Memory B cell (primary cell): Measurements from ENCODE around the gene CHAC1.

ENCODE experiments used
- ATAC-seq: fragments of 150-1000 bp; cut with Tn5 transposase; 2 replicates; pipeline ENCODE4 v1.10.0; 2021; ENCODE audit warnings: low read depth, mild to moderate bottlenecking, moderate library complexity
- DNase-seq, 2 donors: peaks; one replicate each; pipeline ENCODE4 v3.0.0; 2022; ENCODE audit warnings: low spot score in 2 of 2
- H3K27ac Mint-ChIP-seq: one replicate; pipeline ENCODE4 v1.8.0; 2022; ENCODE audit warnings: mild to moderate bottlenecking, moderate library complexity, mixed read lengths
- H3K27me3 Mint-ChIP-seq: one replicate; pipeline ENCODE4 v1.8.0; 2022; ENCODE audit warnings: mixed read lengths
- H3K36me3 Mint-ChIP-seq: one replicate; pipeline ENCODE4 v1.8.0; 2022; ENCODE audit warnings: mild to moderate bottlenecking, mixed read lengths
- H3K4me1 Mint-ChIP-seq: one replicate; pipeline ENCODE4 v1.8.0; 2022; ENCODE audit warnings: mixed read lengths
- H3K4me3 Mint-ChIP-seq: one replicate; pipeline ENCODE4 v1.8.0; 2022; ENCODE audit warnings: mild to moderate bottlenecking, moderate library complexity, mixed read lengths
- H3K9me3 Mint-ChIP-seq: one replicate; pipeline ENCODE4 v1.8.0; 2022; ENCODE audit warnings: mixed read lengths

CHAC1 gene

GRCh38 chr15:40928821-40929659, 24.2 kb upstream of the CHAC1 start, which contains the start of gene DLL4:
DLL4 (plus strand) TSS chr15:40929340; CDS start chr15:40929669, 329 bp downstream.
- H3K36me3 Mint-ChIP-seq: no peaks in the 10 kb centered on the region
- H3K9me3 Mint-ChIP-seq: no peaks in the 10 kb centered on the region
- peak within 1 kb of the TSS; percentile 82 for H3K4me3 Mint-ChIP-seq
- peak; percentile 44 for ATAC-seq
- H3K4me1 Mint-ChIP-seq: peaks cover 36% of the 10 kb centered on the region
- H3K27me3 Mint-ChIP-seq: peaks cover 38% of the 10 kb centered on the region
- peak within 1 kb of the TSS; percentile 59 for H3K27ac Mint-ChIP-seq
- peak in 1 of 2 donors; percentile 54 for DNase-seq

- no peaks in the 10 kb centered on the region for H3K9me3 Mint-ChIP-seq
- H3K27ac Mint-ChIP-seq: peak overlapping the region; percentile 17
- no peaks in the 10 kb centered on the region for H3K36me3 Mint-ChIP-seq
- peaks cover 36% of the 10 kb centered on the region for H3K4me1 Mint-ChIP-seq
- peaks cover 38% of the 10 kb centered on the region for H3K27me3 Mint-ChIP-seq
- H3K4me3 Mint-ChIP-seq: peak overlapping the region; percentile 82
- DNase-seq: no peak
- ATAC-seq: no peak
These were observed 23.4 kb upstream of the CHAC1 start for GRCh38 chr15:40929660-40930429.

GRCh38 chr15:40930430-40931299, 22.6 kb upstream of the CHAC1 start:
- H3K9me3 Mint-ChIP-seq: no peaks in the 10 kb centered on the region
- H3K4me1 Mint-ChIP-seq: peaks cover 36% of the 10 kb centered on the region
- DNase-seq: peak; percentile 44 to 46
- H3K4me3 Mint-ChIP-seq: peak overlapping the region; percentile 82
- peak overlapping the region; percentile 17 for H3K27ac Mint-ChIP-seq
- H3K36me3 Mint-ChIP-seq: no peaks in the 10 kb centered on the region
- peak; percentile 32 for ATAC-seq
- H3K27me3 Mint-ChIP-seq: peaks cover 35% of the 10 kb centered on the region

GRCh38 chr15:40931300-40932142, 21.8 kb upstream of the CHAC1 start:
- H3K36me3 Mint-ChIP-seq: no peaks in the 10 kb centered on the region
- ATAC-seq (no peak), DNase-seq (no peak)
- H3K9me3 Mint-ChIP-seq: no peaks in the 10 kb centered on the region
- H3K27ac Mint-ChIP-seq: no peak overlapping the region
- peaks cover 32% of the 10 kb centered on the region for H3K4me1 Mint-ChIP-seq
- peak overlapping the region; percentile 67 for H3K4me3 Mint-ChIP-seq
- H3K27me3 Mint-ChIP-seq: peaks cover 31% of the 10 kb centered on the region

GRCh38 chr15:40932156-40932555, 21.1 kb upstream of the CHAC1 start:
- ATAC-seq (no peak), DNase-seq (no peak)
- Mint-ChIP-seq H3K9me3 (no peaks in the 10 kb centered on the region), H3K36me3 (no peaks in the 10 kb centered on the region), H3K4me3 (no peak overlapping the region), H3K4me1 (peaks cover 26% of the 10 kb centered on the region), H3K27me3 (peaks cover 27% of the 10 kb centered on the region), H3K27ac (no peak overlapping the region)

GRCh38 chr15:40932649-40933516, 20.4 kb upstream of the CHAC1 start:
- H3K4me3 Mint-ChIP-seq: no peak overlapping the region
- peaks cover 25% of the 10 kb centered on the region for H3K27me3 Mint-ChIP-seq
- peaks cover 25% of the 10 kb centered on the region for H3K4me1 Mint-ChIP-seq
- no peaks in the 10 kb centered on the region for H3K9me3 Mint-ChIP-seq
- H3K27ac Mint-ChIP-seq: no peak overlapping the region
- no peak for DNase-seq
- no peak for ATAC-seq
- H3K36me3 Mint-ChIP-seq: no peaks in the 10 kb centered on the region

GRCh38 chr15:40933517-40933902, 19.8 kb upstream of the CHAC1 start:
- Mint-ChIP-seq H3K4me1 (peaks cover 25% of the 10 kb centered on the region), H3K4me3 (no peak overlapping the region), H3K9me3 (no peaks in the 10 kb centered on the region), H3K27me3 (peaks cover 25% of the 10 kb centered on the region), H3K27ac (no peak overlapping the region), H3K36me3 (no peaks in the 10 kb centered on the region)
- no peak for ATAC-seq
- DNase-seq: no peak

GRCh38 chr15:40934457-40934856, 18.8 kb upstream of the CHAC1 start:
- Mint-ChIP-seq H3K27me3 (peaks cover 21% of the 10 kb centered on the region), H3K4me3 (no peak overlapping the region), H3K36me3 (no peaks in the 10 kb centered on the region), H3K4me1 (peaks cover 18% of the 10 kb centered on the region), H3K27ac (no peak overlapping the region), H3K9me3 (no peaks in the 10 kb centered on the region)
- ATAC-seq (no peak), DNase-seq (no peak)

GRCh38 chr15:40936234-40936708, 17.0 kb upstream of the CHAC1 start:
- Mint-ChIP-seq H3K9me3 (no peaks in the 10 kb centered on the region), H3K4me3 (no peak overlapping the region), H3K27ac (no peak overlapping the region), H3K4me1 (peaks cover 12% of the 10 kb centered on the region), H3K36me3 (no peaks in the 10 kb centered on the region), H3K27me3 (peaks cover 12% of the 10 kb centered on the region)
- ATAC-seq (no peak), DNase-seq (no peak)

GRCh38 chr15:40936709-40937666, 16.3 kb upstream of the CHAC1 start:
- peaks cover 7% of the 10 kb centered on the region for H3K27me3 Mint-ChIP-seq

GRCh38 chr15:40937762-40938535, 15.3 kb upstream of the CHAC1 start:
- H3K4me3 Mint-ChIP-seq: no peak overlapping the region
- peaks cover 4% of the 10 kb centered on the region for H3K27me3 Mint-ChIP-seq
- no peaks in the 10 kb centered on the region for H3K9me3 Mint-ChIP-seq
- H3K36me3 Mint-ChIP-seq: no peaks in the 10 kb centered on the region
- ATAC-seq (peak; percentile 32), DNase-seq (no peak)
- H3K27ac Mint-ChIP-seq: no peak overlapping the region
- H3K4me1 Mint-ChIP-seq: peaks cover 20% of the 10 kb centered on the region

More at GRCh38 chr15:40936709-40937666, 16.3 kb upstream of the CHAC1 start:
- ATAC-seq: peak; percentile 38
- Mint-ChIP-seq H3K27ac (no peak overlapping the region), H3K4me1 (peaks cover 14% of the 10 kb centered on the region), H3K9me3 (no peaks in the 10 kb centered on the region), H3K36me3 (no peaks in the 10 kb centered on the region), H3K4me3 (no peak overlapping the region)
- DNase-seq: no peak
